Measurements from ENCODE around the gene C12orf42. TPM values are rescaled to one million over a fixed set of nuclear protein-coding genes. Genes with fewer than 3 reads are reported as not detected.

The C12orf42 gene
- total and polyA plus RNA-seq, 2 of the 4 experiments (the other 2 are of a cell fraction) = not detected

DNA sequence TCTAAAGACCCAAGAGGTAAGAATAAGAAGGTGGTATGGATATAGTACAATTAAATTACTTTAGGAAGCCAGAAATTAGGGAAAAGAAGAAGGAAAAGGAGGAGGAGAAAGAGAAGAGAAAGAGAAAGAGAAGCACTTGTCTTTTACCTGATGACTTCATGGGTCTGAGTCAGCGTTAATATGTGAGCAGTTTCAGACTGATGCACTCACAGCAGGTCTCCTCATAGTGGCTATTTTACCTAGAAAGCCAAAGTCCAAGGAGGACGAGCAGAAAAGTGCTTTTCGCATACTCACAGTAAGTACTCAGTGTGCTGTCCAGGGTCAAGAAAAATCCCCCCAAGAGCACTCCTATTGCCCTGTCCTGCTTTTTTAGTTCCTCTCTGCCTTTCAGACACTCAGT is 222.1 kb downstream of the C12orf42 start:
- Histone ChIP-seq H2BK5ac (ENCODE audit: low read depth, low read length, poor library complexity, severe bottlenecking) (no peak overlapping the region), H4K8ac (ENCODE audit: low read depth in 2 of 2, low read length in 2 of 2) (no peak overlapping the region), H3K14ac (replicated peaks; ENCODE audit: low read depth, low read length) (no peak overlapping the region), H3K9me3 (ENCODE audit: control insufficient read depth, insufficient read depth, low read length) (peaks cover 10% of the 10 kb centered on the region), H2BK15ac (ENCODE audit: low read depth, low read length) (no peak overlapping the region), H3K4me2 (ENCODE audit: low read depth, low read length) (no peak overlapping the region), H3K9ac (ENCODE audit: low read depth, low read length) (no peak overlapping the region), H4K91ac (ENCODE audit: insufficient read depth, low read depth, low read length) (no peak overlapping the region), H3K9me1 (ENCODE audit: insufficient read depth, low read length) (no peaks in the 10 kb centered on the region), H2AK5ac (ENCODE audit: low read depth, low read length) (no peak overlapping the region), H3K23ac (ENCODE audit: low read depth, low read length) (no peak overlapping the region), H4K20me1 (ENCODE audit: insufficient read depth, low read length) (no peaks in the 10 kb centered on the region), H2AFZ (replicated peaks; ENCODE audit: low read length, poor library complexity) (no peak overlapping the region), H3K79me1 (ENCODE audit: low read depth in 1 of 2, low read length in 2 of 2) (no peaks in the 10 kb centered on the region), H2BK120ac (ENCODE audit: low read depth, low read length) (no peak overlapping the region), H3K27ac (ENCODE audit: insufficient read depth, low read length) (no peak overlapping the region), H3K27me3 (ENCODE audit: control insufficient read depth, insufficient read depth, low read length) (no peaks in the 10 kb centered on the region), H3K4me1 (ENCODE audit: control insufficient read depth, insufficient read depth, low read length) (no peaks in the 10 kb centered on the region), H3K56ac (ENCODE audit: extremely low read depth, insufficient read depth, low read length) (no peak overlapping the region), H4K5ac (ENCODE audit: low read depth, low read length) (no peak overlapping the region), H2AK9ac (replicated peaks; ENCODE audit: low read depth, low read length, poor library complexity) (no peak overlapping the region), H3K4me3 (ENCODE audit: insufficient read depth, low read depth, low read length) (no peak overlapping the region), H3K4ac (ENCODE audit: low read depth, low read length) (no peak overlapping the region), H2BK20ac (ENCODE audit: low read depth, low read length) (no peak overlapping the region), H3K36me3 (ENCODE audit: control insufficient read depth, insufficient read depth, low read length) (no peaks in the 10 kb centered on the region), H3K18ac (ENCODE audit: low read depth, low read length) (no peak overlapping the region)
- ATAC-seq (ENCODE audit: low read depth) (no peak), DNase-seq (no peak)
- in situ Hi-C loops (cut with MboI; ENCODE audit: low sequenced_read_pairs) (no loop called here), intact Hi-C loops (cut with micrococcal nuclease) (no loop called here), dilution Hi-C loops (cut with HindIII; ENCODE audit: low sequenced_read_pairs, unreplicated experiment) (no loop called here)
- no TSS peak for BruUV-seq (replicated peaks)
- TF ChIP-seq MAZ (IDR thresholded peaks at IDR 0.05; ENCODE audit: borderline replicate concordance, low read depth, low read length) = no peak
- TF ChIP-seq FOS (IDR thresholded peaks at IDR 0.05; ENCODE audit: low read depth, low read length) = no peak
- TF ChIP-seq RFX5 (IDR thresholded peaks at IDR 0.05; ENCODE audit: low read depth, low read length) = no peak
- no peak for TF ChIP-seq SMC3 (IDR thresholded peaks at IDR 0.05; ENCODE audit: low read depth, low read length)
- TF ChIP-seq MXI1 (IDR thresholded peaks at IDR 0.05; ENCODE audit: borderline replicate concordance, low read depth, low read length) = no peak
- TF ChIP-seq CHD1 (IDR thresholded peaks at IDR 0.05; ENCODE audit: low read depth, low read length) = no peak
- TF ChIP-seq, protein P1, sequence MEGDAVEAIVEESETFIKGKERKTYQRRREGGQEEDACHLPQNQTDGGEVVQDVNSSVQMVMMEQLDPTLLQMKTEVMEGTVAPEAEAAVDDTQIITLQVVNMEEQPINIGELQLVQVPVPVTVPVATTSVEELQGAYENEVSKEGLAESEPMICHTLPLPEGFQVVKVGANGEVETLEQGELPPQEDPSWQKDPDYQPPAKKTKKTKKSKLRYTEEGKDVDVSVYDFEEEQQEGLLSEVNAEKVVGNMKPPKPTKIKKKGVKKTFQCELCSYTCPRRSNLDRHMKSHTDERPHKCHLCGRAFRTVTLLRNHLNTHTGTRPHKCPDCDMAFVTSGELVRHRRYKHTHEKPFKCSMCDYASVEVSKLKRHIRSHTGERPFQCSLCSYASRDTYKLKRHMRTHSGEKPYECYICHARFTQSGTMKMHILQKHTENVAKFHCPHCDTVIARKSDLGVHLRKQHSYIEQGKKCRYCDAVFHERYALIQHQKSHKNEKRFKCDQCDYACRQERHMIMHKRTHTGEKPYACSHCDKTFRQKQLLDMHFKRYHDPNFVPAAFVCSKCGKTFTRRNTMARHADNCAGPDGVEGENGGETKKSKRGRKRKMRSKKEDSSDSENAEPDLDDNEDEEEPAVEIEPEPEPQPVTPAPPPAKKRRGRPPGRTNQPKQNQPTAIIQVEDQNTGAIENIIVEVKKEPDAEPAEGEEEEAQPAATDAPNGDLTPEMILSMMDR (conservative IDR thresholded peaks at IDR 0.05; ENCODE audit: low read depth, low read length) = no peak
- no peak for TF ChIP-seq BHLHE40 (IDR thresholded peaks at IDR 0.05; ENCODE audit: low read depth, low read length)
- no peak for TF ChIP-seq NFE2L2 (IDR thresholded peaks at IDR 0.05; ENCODE audit: low read depth, low read length)
- no peak for TF ChIP-seq RAD21 (IDR thresholded peaks at IDR 0.05; ENCODE audit: low read length)
- TF ChIP-seq CEBPB (IDR thresholded peaks at IDR 0.05; ENCODE audit: low read depth, low read length) = no peak
- TF ChIP-seq, protein P2, sequence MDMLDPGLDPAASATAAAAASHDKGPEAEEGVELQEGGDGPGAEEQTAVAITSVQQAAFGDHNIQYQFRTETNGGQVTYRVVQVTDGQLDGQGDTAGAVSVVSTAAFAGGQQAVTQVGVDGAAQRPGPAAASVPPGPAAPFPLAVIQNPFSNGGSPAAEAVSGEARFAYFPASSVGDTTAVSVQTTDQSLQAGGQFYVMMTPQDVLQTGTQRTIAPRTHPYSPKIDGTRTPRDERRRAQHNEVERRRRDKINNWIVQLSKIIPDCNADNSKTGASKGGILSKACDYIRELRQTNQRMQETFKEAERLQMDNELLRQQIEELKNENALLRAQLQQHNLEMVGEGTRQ (IDR thresholded peaks at IDR 0.05; ENCODE audit: low read depth, low read length) = no peak
- no peak for TF ChIP-seq MAFK (IDR thresholded peaks at IDR 0.05; ENCODE audit: low read depth, low read length)
- ChIA-PET POLR2A (ENCODE audit: unreplicated experiment) (no interaction called here), CTCF (no interaction called here)
- no CpG with 5 or more reads among the region's 3 CpGs for whole genome bisulfite sequencing, 2 experiments (ENCODE audit: extremely low coverage in 2 of 2, insufficient read length in 1 of 2)

Measured in IMR-90 (cell line).